Epithelial cell of esophagus (primary cell): ENCODE data around the gene GUK1.
"Not testable (repeated sequence)": the region's sequence is repeated elsewhere in the genome, so short reads cannot be mapped to it uniquely, and the experiment has no call there.

Experiments
- DNase-seq: peaks from one replicate; pipeline ENCODE4 v3.0.0; 2010; ENCODE audit warnings: low read depth
- H3K4me3 ChIP-seq: 2 replicates; pipeline ENCODE4 v1.5.1; 2011; ENCODE audit warnings: mild to moderate bottlenecking, low read length, control low read depth
- TF ChIP-seq, protein P1 (sequence below): IDR thresholded peaks from 2 replicates; pipeline ENCODE4 v1.5.1; 2011; ENCODE audit warnings: low read depth, mild to moderate bottlenecking, low read length, control low read depth, inconsistent platforms; ENCODE audit not compliant: insufficient read depth; ENCODE audit errors: missing control alignments

GUK1 gene

DNA sequence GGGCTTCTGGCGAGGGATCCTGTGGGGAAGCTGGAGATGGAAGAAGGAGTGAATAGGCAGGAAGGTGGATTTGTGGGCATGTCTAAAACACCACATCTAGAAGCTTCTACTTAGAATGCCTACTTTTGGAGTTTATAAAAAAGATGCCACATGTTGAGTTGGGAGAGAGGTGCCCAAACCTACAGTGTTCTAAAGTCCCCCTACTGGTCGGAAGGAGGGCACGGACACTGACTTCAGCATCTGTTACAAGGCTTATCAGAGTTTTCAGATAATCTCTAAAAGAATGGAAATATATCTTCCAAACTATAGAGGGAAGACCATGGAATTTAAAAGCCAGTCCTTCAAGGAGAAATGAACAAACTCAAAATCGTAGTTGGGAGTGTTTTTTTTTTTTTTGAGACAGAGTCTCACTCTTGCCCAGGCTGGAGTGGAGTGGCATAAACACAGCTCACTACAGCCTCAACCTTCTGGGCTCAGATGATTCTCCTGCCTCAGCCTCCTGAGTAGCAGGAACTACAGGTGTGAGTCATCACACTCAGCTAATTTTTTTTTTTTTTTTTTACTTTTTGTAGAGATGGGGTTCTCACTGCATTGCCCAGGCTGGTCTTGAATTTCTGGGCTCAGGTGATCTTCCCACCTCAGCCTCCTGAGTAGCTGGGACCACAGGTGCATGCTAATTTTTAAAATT lies 40.3 kb downstream of the GUK1 start:
- TF ChIP-seq, protein P1, sequence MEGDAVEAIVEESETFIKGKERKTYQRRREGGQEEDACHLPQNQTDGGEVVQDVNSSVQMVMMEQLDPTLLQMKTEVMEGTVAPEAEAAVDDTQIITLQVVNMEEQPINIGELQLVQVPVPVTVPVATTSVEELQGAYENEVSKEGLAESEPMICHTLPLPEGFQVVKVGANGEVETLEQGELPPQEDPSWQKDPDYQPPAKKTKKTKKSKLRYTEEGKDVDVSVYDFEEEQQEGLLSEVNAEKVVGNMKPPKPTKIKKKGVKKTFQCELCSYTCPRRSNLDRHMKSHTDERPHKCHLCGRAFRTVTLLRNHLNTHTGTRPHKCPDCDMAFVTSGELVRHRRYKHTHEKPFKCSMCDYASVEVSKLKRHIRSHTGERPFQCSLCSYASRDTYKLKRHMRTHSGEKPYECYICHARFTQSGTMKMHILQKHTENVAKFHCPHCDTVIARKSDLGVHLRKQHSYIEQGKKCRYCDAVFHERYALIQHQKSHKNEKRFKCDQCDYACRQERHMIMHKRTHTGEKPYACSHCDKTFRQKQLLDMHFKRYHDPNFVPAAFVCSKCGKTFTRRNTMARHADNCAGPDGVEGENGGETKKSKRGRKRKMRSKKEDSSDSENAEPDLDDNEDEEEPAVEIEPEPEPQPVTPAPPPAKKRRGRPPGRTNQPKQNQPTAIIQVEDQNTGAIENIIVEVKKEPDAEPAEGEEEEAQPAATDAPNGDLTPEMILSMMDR = peak; percentile 30
- no peak for DNase-seq
- no peak overlapping the region for H3K4me3 ChIP-seq

DNA sequence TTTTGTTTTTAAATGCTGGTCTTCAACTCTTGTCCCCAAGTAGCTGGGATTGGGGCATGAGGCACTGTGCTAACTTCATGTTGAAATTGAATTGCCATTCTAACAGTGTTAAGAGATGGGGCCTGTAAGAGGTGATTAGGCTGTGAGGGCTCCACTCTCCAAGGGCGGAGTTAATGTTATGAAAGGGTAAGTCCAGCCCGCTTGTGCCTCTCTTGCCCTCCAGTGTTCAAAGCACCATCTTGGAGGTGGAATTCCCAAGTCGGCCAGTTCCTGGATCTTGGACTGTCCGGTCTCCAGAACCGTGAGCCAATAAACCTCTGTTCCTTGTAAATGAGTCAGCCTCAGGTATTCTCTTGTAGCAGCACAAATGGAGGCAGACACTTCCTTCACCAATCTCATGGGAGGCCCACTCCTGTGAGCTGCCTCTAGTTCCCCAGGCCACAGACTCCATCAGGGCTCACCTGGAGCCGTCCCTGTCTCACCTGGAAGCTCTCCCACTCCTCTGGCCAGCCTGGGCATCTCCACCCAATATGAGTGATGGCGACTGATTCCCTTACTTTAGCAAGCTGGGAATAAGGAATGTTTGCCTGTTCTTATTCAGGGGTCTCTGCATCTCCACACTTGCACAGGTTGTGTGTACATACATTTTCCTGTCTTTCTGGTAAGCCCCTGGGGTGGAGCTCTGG lies 41.0 kb downstream of the GUK1 start:
- no peak overlapping the region for H3K4me3 ChIP-seq
- TF ChIP-seq, protein P1 = no peak
- DNase-seq = no peak

DNA sequence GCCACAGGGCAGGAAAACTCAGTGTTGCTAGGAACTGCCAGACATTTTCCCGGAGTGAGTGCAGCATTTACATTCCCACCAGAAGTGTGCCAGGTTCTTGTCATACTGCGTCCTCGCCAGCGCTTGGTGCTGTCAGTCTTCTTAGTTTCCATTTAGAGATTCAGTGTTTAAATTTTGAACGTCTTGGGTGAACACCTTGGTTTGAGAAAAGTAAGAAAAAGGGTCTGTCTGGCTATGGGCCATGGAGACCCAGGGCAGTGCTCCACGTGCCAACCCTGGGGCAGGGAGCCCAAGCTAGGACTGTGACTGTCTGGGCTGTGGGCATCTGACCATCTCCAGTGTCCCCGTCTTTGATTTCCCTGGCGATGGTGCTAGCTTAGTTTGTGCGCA lies 41.6 kb downstream of the GUK1 start:
- no peak for DNase-seq
- no peak overlapping the region for H3K4me3 ChIP-seq
- TF ChIP-seq, protein P1 = no peak

DNA sequence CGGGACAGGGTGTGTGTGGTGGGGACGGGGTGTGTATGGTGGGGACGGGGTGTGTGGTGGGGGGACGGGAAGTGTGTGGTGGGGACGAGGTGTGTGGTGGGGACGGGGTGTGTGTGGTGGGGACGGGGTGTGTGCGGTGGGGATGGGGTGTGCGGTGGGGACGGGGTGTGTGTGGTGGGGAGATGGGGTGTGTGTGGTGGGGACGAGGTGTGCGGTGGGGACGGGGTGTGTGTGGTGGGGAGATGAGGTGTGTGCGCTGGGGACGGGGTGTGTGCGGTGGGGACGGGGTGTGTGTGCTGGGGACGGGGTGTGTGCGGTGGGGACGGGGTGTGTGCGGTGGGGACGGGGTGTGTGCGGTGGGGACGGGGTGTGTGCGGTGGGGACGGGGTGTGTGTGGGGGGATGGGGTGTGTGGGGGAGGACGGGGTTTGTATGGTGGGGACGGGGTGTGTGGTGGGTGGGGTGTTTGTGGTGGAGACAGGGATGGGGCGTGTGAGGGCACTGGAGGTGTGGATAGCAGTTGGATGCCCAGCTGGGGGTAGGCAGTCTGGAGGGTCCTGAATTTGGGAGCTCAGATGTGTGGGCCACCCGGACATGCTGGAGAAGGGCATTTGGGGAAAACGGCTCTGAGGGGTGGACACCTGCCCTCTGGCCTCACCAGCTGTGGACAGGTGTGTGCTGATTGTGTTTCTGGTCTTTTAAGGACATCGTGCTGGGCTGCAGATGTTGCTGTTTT lies 42.4 kb downstream of the GUK1 start:
- no peak for DNase-seq
- no peak overlapping the region for H3K4me3 ChIP-seq
- TF ChIP-seq, protein P1 = no peak

DNA sequence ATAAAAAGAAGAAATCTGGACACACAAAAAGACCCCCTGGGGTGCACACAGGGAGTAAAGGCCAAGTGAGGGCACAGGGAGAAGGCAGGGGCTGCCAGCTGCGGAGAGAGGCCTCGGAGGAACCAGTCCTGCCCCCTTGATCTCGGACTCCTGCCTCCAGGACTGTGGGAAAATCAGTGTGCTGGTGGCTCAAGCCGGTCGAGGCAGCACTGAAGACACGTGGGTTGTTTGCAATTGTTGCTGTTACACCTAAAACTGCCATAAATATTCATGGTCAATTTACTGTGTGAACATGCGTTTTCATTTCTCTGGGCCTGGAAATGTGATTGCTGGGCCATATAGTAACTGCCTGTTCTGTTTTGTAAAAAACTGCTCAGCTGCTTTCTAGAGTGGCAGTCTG lies 44.1 kb downstream of the GUK1 start:
- DNase-seq = no peak
- TF ChIP-seq, protein P1 = no peak
- H3K4me3 ChIP-seq = no peak overlapping the region

DNA sequence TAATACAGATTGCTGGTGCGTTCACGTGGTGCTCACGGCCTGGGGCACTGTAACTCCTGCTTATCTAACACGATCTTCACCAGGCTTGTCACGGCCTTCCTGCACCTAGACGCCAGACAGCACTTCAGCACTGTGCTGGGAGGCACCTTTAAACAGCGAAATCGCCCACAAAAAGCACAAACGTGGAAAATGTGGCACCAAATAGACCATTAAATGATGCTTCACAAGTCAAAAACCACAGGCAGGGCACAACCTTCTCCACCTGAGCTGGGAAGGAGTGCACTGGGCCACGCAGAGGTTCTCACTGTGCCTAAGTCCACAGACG lies 45.5 kb downstream of the GUK1 start:
- H3K4me3 ChIP-seq = no peak overlapping the region
- TF ChIP-seq, protein P1 = no peak
- DNase-seq = no peak

DNA sequence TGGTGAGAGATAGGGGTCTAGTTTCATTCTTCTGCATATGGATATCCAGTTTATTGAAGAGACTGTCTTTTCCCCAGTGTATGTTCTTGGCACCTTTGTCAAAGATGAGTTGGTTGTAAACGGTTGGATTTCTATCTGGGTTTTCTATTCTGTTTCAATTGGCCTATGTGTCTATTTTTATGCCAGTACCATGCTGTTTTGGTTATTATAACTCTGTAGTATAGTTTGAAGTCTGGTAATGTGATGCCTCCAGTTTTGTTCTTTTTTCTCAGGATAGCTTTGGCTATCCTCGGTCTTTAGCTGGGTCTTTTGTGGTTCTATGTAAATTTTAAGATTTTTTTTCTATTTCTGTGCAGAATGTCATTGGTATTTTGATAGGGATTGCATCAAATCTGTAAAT lies 48.2 kb downstream of the GUK1 start:
- not testable (repeated sequence) for H3K4me3 ChIP-seq, DNase-seq
